Measurements from ENCODE around the gene SLC6A18. TPM values are rescaled to one million over a fixed set of nuclear protein-coding genes. Genes with fewer than 3 reads are reported as not detected.

SLC6A18 gene
- total and polyA plus RNA-seq, 2 of the 13 experiments (the other 11 are each of a cell fraction or from before 2014, with no cell fraction given), result not detected

- TF ChIP-seq, protein P1, sequence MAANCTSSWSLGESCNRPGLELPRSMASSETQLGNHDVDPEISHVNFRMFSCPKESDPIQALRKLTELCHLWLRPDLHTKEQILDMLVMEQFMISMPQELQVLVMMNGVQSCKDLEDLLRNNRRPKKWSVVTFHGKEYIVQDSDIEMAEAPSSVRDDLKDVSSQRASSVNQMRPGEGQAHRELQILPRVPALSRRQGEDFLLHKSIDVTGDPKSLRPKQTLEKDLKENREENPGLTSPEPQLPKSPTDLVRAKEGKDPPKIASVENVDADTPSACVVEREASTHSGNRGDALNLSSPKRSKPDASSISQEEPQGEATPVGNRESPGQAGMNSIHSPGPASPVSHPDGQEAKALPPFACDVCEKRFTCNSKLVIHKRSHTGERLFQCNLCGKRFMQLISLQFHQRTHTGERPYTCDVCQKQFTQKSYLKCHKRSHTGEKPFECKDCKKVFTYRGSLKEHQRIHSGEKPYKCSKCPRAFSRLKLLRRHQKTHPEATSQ (CRISPR knock-in tag; IDR thresholded peaks at IDR 0.05; ENCODE audit: borderline replicate concordance), result no peak
- TF ChIP-seq ZBTB20 (CRISPR knock-in tag; IDR thresholded peaks at IDR 0.05; ENCODE audit: borderline replicate concordance, low read depth) (no peak), TOE1 (CRISPR knock-in tag; IDR thresholded peaks at IDR 0.05) (no peak), HIVEP1 (CRISPR knock-in tag; IDR thresholded peaks at IDR 0.05) (no peak), REXO4 (CRISPR knock-in tag; IDR thresholded peaks at IDR 0.05; ENCODE audit: borderline replicate concordance) (no peak), ZNF563 (CRISPR knock-in tag; IDR thresholded peaks at IDR 0.05) (no peak), ZNF121 (CRISPR knock-in tag; IDR thresholded peaks at IDR 0.05) (no peak), BORCS8-MEF2B (CRISPR knock-in tag; IDR thresholded peaks at IDR 0.05) (no peak), NR2F2 (IDR thresholded peaks at IDR 0.05; ENCODE audit: borderline replicate concordance, low read depth) (no peak), ARID5B (CRISPR knock-in tag; IDR thresholded peaks at IDR 0.05) (no peak)
Measured at GRCh38 chr5:1195439-1195838, 29.7 kb upstream of the SLC6A18 start (continued).

Data from HepG2 (cell line).